ENCODE measurements around the gene IL17C. TPM values are rescaled to one million over a fixed set of nuclear protein-coding genes. Genes with fewer than 3 reads are reported as not detected.

The IL17C gene
- total and polyA plus RNA-seq, 9 of the 15 experiments (the other 6 are each of a cell fraction or from before 2014, with no cell fraction given), result not detected

GRCh38 chr16:88600539-88600896 lies 37.9 kb upstream of the IL17C start:
- TF ChIP-seq ZNF134 (CRISPR knock-in tag; conservative IDR thresholded peaks at IDR 0.05) (no peak), CEBPB (tag; IDR thresholded peaks at IDR 0.05) (peak; percentile 5; the same call in 1 of the 2 replicates), CEBPG (CRISPR knock-in tag; IDR thresholded peaks at IDR 0.05) (no peak), CEBPG (tag; conservative IDR thresholded peaks at IDR 0.05 in 1 of 2, IDR thresholded peaks at IDR 0.05 in 1 of 2) (peak in 1 of 2 experiments; percentile 41; a peak in 1 of 4 replicates)
- Histone ChIP-seq H3K9me3 (replicated peaks; ENCODE audit: control insufficient read depth, insufficient read depth, low read depth, low read length) (no peaks in the 10 kb centered on the region), H3K4me3 (no peak overlapping the region), H3K9ac (ENCODE audit: insufficient read depth in 1 of 2, low read depth in 2 of 2, low read length in 2 of 2) (no peak overlapping the region), H3K4me1 (replicated peaks in 1 of 2; ENCODE audit: control insufficient read depth in 2 of 2, insufficient read depth in 2 of 2, low read length in 2 of 2) (peaks cover 0 to 6% of the 10 kb centered on the region in 2 experiments; a peak in 1 of 5 replicates), H4K20me1 (replicated peaks; ENCODE audit: control insufficient read depth, insufficient read depth, low read length) (no peaks in the 10 kb centered on the region), H2AFZ (ENCODE audit: low read depth, low read length) (no peak overlapping the region), H3K4me2 (ENCODE audit: insufficient read depth, low read length) (no peak overlapping the region), H3K9me1 (ENCODE audit: control insufficient read depth, insufficient read depth, low read length) (no peaks in the 10 kb centered on the region), H3K36me3 (ENCODE audit: control insufficient read depth, insufficient read depth, low read length) (peaks cover 80% of the 10 kb centered on the region), H3K27me3 (ENCODE audit: control insufficient read depth in 2 of 2, insufficient read depth in 2 of 2, low read length in 2 of 2) (no peaks in the 10 kb centered on the region), H3K79me2 (ENCODE audit: control insufficient read depth, insufficient read depth, low read length) (peaks cover 3% of the 10 kb centered on the region; the same call in 1 of the 3 replicates), H3K27ac (ENCODE audit: extremely low read depth, low read depth, low read length) (no peak overlapping the region)
- POLR2A ChIA-PET, result no interaction called here
- FAIRE-seq (no peak), DNase-seq (ENCODE audit: extremely low read depth in 1 of 4, low spot score in 3 of 4) (no peak), ATAC-seq (no peak)
- intact Hi-C loops (cut with micrococcal nuclease) (no loop called here), in situ Hi-C loops (cut with MboI) (no loop called here)
- WGBS (ENCODE audit: insufficient coverage, low coverage, missing lambda C conversion rate), result 96% methylated on average over 6 of the region's 6 CpGs
- BruUV-seq (replicated peaks), result no TSS peak
- CTCF ChIA-PET (ENCODE audit: low intra/inter-chr PET ratio), result no interaction called here

- H3K27me3 ChIP-seq (ENCODE audit: control insufficient read depth in 2 of 2, insufficient read depth in 2 of 2, low read length in 2 of 2), result no peaks in the 10 kb centered on the region
- no TSS peak for BruUV-seq (replicated peaks)
- H3K4me2 ChIP-seq (ENCODE audit: insufficient read depth, low read length), result no peak overlapping the region
- intact Hi-C loops (cut with micrococcal nuclease), result no loop called here
- DNase-seq (ENCODE audit: extremely low read depth in 1 of 4, low spot score in 3 of 4), result no peak
- H2AFZ ChIP-seq (ENCODE audit: low read depth, low read length), result no peak overlapping the region
- ATAC-seq, result no peak
- 88% methylated on average over 9 of the region's 9 CpGs for WGBS (ENCODE audit: insufficient coverage, low coverage, missing lambda C conversion rate)
- ChIA-PET POLR2A (interaction anchor here (0.9 to 1.2 kb wide), 2 partner anchors 13 to 16 kb away, joined by 3 to 4 read pairs; no protein-coding TSS in a partner anchor), CTCF (ENCODE audit: low intra/inter-chr PET ratio) (no interaction called here)
- H3K36me3 ChIP-seq (ENCODE audit: control insufficient read depth, insufficient read depth, low read length), result peaks cover 85% of the 10 kb centered on the region; the same call in 2 of the 3 replicates
- H3K9me3 ChIP-seq (replicated peaks; ENCODE audit: control insufficient read depth, insufficient read depth, low read depth, low read length), result no peaks in the 10 kb centered on the region
- H3K9me1 ChIP-seq (ENCODE audit: control insufficient read depth, insufficient read depth, low read length), result no peaks in the 10 kb centered on the region
- no peak for FAIRE-seq
- in situ Hi-C loops (cut with MboI), result no loop called here
- H3K4me1 ChIP-seq (replicated peaks in 1 of 2; ENCODE audit: control insufficient read depth in 2 of 2, insufficient read depth in 2 of 2, low read length in 2 of 2), result peaks cover 0 to 3% of the 10 kb centered on the region in 2 experiments; a peak in 1 of 5 replicates
- no peak overlapping the region for H3K4me3 ChIP-seq
- no peak overlapping the region for H3K27ac ChIP-seq (ENCODE audit: extremely low read depth, low read depth, low read length)
- H4K20me1 ChIP-seq (replicated peaks; ENCODE audit: control insufficient read depth, insufficient read depth, low read length), result no peaks in the 10 kb centered on the region
- H3K79me2 ChIP-seq (ENCODE audit: control insufficient read depth, insufficient read depth, low read length), result no peaks in the 10 kb centered on the region; the same call in 2 of the 3 replicates
- no peak overlapping the region for H3K9ac ChIP-seq (ENCODE audit: insufficient read depth in 1 of 2, low read depth in 2 of 2, low read length in 2 of 2)
- TF ChIP-seq ZNF561 (CRISPR knock-in tag; conservative IDR thresholded peaks at IDR 0.05) (no peak), ZNF408 (CRISPR knock-in tag; IDR thresholded peaks at IDR 0.05; ENCODE audit: low read depth) (no peak), DACH1 (IDR thresholded peaks at IDR 0.05; ENCODE audit: partially characterized antibody) (no peak), ESRRA (IDR thresholded peaks at IDR 0.05; ENCODE audit: borderline replicate concordance, low read depth) (no peak), DDX20 (tag; IDR thresholded peaks at IDR 0.05; ENCODE audit: low read depth) (no peak), E2F8 (IDR thresholded peaks at IDR 0.05; ENCODE audit: low read depth, partially characterized antibody) (no peak)
- TF ChIP-seq, protein P1, sequence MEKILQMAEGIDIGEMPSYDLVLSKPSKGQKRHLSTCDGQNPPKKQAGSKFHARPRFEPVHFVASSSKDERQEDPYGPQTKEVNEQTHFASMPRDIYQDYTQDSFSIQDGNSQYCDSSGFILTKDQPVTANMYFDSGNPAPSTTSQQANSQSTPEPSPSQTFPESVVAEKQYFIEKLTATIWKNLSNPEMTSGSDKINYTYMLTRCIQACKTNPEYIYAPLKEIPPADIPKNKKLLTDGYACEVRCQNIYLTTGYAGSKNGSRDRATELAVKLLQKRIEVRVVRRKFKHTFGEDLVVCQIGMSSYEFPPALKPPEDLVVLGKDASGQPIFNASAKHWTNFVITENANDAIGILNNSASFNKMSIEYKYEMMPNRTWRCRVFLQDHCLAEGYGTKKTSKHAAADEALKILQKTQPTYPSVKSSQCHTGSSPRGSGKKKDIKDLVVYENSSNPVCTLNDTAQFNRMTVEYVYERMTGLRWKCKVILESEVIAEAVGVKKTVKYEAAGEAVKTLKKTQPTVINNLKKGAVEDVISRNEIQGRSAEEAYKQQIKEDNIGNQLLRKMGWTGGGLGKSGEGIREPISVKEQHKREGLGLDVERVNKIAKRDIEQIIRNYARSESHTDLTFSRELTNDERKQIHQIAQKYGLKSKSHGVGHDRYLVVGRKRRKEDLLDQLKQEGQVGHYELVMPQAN (IDR thresholded peaks at IDR 0.05; ENCODE audit: borderline replicate concordance), result no peak
Measured at GRCh38 chr16:88601313-88602036, 36.9 kb upstream of the IL17C start.

Data from K562 (cell line).